RPMI8226 (cell line): ENCODE measurements around the gene AAK1.
A peak's percentile ranks its signal among the peaks of the same experiment; 100 is the strongest.
"Not testable (repeated sequence)": the region's sequence is repeated elsewhere in the genome, so short reads cannot be mapped to it uniquely, and the experiment has no call there.

Experiments
- DNase-seq: peaks from one replicate; pipeline ENCODE4 v3.0.0-alpha.2; 2015

The AAK1 gene

DNA sequence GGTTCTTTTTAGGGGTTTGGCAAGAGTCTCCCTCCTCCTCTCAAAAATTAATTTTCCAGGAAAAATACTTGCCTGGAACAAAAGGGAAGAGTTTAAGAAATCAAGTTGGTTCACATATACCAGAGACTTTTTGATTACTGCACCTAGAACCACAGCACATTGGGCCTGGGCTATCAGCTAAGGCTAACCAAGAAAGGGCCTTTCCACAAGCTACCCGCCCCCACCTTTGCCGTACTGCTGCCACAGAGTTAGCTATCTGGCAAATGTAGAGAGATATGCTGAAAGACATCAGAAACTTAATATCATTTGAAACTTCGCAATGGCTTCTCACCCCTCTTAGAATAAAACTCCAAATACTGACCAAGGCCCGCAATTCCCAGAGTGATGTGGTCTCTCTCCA lies 76.9 kb downstream of the AAK1 start:
- no peak for DNase-seq

DNA sequence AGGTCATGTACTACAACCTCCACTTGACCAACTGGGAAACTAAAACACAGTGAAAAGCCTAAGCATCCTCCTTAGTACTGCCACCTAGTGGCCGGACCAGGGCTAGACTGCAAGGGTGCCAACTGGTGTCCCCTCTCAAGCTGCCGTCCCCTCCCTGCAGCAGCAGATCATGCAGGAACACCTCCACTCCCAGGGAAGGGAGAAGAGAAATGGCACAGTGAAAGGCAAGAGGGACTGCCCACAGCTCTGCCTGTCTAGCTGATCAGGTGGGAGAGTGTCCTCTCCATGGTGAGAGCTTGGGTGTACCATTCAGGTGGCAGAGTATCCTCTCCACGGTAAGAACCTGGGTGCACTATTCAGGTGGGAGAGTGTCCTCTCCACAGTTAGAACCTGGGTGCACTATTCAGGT lies 78.1 kb downstream of the AAK1 start:
- peak; percentile 75 for DNase-seq

DNA sequence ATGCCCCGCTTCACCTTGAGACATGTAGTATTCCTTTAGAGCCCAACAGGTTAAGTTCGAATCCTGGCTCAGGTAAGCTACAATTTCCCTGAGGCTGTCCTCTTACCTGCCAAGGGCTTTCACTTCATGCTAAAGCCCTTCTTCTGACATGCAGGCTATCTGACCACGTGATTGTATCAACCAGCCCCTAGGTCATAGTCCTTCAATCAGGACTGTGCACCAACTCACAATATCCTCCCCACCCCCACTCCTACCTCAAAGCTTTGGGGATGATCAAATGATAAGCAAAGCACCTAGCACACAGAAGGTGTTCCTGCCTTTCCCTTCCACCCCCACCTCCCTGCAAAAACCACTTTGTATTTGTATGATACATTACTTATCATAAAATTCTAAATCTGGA lies 78.9 kb downstream of the AAK1 start:
- no peak for DNase-seq

DNA sequence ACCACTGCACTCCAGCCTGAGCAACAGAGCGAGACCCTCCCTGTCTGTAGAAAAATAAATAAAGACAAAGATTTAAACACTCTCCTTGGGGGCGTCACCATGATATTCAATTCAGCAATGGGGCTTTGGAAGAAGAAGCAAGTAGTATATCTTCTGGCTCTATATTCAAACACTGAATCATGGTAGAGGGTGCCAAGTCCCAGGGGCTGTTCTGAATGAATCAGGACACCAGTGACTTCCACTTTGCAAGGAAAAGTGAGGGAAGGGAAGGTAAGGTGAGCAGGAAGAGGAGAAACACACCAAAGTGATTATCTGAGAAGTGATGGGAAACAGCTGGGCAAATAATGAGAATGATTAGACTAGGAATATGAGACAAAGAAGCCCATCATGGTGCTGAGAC lies 80.5 kb downstream of the AAK1 start:
- DNase-seq: no peak

DNA sequence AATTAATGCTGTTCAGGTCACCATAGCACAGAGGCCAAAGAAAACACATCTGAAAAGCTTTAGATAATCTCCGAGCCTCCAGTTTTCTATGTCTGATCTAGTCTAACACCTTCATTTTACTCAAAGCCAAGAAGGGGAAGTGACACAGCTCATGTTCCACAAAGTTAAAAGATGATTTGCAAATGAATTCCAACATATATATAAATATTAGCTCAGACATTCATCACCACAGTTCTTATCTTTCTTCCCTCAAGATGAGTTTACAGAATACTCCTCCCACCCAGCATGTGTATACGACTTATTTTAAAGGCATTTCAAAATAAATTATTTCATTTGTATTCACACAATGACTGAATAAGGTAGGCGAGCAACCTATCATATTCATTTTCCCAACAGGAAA lies 82.4 kb downstream of the AAK1 start:
- no peak for DNase-seq

DNA sequence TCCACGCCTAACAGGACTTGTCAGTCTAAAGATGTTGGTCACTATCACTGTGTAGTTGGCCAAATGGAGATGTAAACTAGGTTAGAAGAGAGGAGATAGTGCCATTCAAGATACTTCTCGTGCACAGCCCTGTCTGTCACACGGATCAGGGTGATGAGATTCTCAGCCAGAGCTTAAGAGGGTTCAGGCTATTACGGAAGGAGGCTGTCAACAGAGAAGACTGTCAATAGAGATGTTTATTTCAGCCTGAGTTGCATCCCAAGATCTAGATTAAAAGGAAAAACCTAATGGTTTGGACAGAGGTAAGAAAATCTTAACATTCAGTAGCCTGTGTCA lies 83.4 kb downstream of the AAK1 start:
- DNase-seq: no peak

DNA sequence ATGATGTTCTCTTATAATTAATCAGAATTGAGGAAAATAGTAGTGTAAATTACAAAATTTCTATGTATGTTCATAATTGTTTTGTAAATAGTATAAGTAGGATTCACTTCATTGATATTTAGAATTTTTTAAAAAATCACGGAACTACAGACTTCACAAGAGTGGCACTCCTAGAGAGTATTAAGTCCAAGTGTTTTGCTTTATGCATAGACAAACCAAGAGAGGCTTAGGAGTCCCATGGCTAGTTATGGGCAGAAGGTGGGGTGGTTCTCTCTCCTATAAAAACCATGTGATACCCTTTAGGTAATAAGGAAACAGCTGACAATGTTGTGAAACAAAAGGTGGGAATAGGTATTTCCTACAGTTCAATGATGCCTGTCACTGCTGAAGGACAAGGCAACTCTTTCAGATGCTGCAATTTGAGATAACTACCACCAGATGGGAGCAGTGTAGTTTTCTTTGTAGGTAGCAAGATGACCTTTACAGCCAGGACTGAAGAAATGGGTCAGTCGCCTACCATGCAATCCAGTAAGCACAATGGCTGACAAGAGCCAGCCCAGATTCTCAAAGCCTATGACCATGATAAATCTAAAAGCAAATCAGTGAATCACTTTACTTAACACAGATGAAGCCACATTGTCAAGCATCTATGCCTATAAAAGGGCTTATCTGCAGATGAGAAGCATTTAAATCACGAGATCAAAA lies 83.9 kb downstream of the AAK1 start:
- DNase-seq: peak; percentile 44

DNA sequence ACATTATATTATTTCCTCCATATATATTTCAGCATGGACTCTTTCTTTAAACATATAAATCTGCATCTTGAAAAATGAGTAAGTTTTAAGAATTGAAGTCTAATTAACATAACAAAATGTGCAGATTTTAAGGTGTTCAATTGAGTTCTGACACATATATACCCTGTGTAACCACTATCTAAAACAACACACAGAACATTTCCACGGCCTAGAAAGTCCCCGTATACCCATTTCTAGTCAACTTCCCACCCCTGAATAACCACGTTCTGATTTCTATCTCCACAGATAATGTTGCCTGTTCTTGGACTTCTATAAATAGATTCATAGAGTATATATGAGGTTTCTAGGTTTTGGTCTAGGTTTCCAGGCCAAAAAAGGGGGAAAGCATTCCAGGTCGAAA lies 87.5 kb downstream of the AAK1 start:
- no peak for DNase-seq

DNA sequence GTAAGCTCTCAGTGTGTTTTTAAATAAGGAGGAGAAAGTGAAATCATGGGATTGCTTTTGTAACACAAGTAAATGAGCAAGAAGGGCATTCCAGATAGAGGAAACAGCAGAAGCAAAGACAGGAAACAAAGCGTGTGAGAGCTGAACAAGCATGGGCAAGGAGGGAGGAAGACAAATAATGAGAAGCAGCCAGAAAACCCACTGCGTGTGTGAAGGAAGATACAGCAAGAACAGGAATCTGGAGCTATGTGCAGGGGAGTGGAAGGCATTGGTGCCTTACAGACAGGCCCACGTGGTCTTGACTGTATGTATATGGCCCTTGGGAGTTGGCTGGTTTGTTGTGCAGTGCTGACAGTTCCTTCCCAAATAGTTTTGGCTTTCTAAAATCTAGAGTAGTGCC lies 88.6 kb downstream of the AAK1 start:
- DNase-seq: no peak

DNA sequence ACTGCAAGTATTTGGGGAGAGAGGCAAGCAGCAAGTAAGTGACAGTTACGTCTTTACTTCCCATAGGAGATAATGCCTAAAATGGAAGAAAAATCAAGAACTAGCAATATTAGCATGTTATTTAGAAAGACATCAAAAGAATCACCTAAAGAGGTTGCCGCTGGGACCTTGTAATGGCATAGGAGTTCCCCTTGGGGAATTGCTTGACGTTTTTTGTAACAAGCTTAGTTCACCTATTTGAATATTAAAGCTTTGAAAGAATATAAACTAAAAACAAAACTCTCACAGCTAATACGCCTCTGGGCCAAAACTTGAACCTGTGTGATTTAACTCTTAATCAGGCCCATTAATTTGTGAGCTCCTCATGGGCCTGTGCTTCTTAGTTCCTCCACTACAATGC lies 89.0 kb downstream of the AAK1 start:
- no peak for DNase-seq

DNA sequence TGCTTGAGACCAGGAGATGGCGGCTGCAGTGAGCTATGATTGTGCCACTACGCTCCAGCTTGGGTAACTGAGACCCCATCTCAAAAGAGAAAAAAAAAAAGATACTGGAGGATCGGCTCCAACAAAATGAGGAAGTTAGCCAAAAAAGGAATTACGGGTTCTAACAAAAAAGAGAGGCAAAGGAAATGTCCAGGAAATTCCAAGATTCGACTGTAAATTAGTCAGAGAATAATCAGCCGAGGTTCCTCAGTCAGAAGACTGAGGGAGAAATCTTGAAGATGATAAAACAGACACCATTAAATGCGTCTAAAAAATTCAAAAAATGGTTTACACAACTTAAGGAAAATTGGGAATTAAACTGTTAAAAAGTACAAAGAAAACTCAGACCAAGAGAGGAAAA lies 89.5 kb downstream of the AAK1 start:
- no peak for DNase-seq

DNA sequence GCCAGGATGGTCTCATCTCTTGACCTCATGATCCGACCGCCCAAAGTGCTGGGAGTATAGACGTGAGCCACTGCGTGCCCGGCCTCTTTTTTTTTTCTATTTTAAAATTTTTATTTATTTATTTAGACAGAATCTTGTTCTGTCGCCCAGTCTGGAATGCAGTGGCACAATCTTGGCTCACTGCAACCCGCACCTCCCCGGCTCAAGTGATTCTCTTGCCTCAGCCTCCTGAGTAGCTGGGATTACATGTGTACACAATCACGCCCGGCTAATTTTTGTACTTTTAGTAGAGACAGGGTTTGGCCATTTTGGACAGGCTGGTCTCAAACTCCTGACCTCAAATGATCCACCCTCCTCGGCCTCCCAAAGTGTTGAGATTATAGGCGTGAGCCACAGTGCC lies 93.0 kb downstream of the AAK1 start:
- not testable (repeated sequence) for DNase-seq

DNA sequence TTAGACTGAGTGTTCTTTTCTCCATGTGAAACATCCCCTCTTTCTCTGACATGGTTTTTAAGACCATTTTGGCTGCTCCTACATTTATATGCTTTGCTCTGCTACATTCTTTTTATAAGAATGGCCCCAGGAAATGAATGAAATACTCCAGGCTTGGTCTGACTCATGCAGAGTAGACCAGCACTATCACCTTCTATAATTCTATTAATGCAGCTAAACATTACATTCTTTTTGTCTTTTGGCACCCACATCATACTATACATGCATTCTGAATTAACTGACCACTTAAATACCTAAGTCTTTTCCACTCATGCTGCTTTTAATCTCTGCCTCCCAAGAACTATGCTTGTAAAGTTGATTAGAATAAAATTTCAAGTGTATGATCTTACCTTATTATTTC lies 94.1 kb downstream of the AAK1 start:
- DNase-seq: no peak

DNA sequence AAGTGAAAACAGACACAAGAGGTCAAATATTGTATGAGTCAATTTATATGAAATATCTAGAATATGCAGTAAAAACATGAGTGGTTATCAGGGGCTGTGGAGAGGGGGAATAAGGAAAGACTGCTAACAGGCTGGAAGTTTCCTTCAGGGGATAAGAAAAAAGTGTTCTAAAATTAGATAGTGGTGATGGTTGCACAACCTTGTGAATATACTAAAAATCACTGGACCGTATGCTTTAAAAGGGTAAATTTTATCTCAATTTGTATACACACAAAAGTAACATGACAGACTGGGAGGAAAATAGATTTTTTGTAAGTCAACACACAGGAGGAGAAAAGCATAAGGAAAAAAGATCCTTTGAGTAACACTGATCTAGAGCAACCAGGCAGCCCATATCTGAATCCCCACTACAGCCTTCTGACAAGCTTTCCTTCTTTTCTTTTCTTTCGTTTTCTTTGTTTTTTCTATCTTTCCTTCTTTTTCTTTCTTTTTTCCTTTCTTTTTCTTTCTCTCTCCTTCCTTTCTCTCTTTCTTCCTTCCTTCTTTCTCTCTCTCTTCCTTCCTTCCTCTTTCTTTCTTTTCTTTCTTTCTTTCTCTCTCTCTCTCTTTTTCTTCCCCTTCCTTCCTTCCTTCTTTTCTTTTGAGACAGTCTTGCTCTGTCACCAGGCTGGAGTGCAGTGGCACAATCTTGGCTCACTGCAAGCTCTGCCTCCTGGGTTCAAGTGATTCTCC lies 95.4 kb downstream of the AAK1 start:
- no peak for DNase-seq

DNA sequence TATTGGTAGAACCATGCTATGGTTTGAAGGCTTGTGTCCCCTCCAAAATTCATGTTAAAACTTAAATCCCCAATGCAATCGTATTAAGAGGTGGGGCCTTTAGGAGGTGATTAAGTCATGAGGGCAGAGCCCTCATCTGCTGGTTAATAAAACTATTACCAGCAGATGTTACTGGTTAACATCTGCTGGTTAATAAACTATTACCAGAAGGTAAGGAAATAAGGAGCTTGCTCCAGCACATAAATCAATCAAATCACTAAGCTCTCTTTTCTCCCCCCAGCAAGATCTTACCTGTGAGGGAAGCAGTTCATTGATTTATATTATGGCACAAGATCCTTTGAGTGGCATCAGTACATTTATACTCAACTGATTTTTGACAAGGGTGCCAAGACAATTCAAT lies 96.9 kb downstream of the AAK1 start:
- DNase-seq: no peak

DNA sequence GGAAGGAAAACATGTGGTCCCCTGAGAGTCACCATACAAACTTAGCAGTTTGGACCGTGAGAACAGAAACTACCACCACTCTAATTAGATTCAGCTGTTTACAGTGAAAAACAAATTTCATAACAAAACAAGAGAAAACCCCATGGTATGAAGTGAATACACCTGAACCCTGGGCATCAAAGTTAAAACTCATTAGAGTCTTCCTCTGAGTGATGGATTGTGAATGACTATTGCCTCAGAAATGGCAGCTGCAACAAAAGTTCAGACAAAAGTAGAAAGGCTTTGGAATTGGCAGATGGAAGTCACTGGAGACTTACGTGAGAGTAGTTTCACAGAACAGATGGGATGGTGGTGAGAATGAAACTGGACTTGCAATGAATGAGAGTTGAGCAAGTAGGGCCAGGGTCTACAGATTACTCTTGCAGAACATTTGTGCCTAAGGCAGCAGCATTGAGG lies 98.0 kb downstream of the AAK1 start:
- no peak for DNase-seq

DNA sequence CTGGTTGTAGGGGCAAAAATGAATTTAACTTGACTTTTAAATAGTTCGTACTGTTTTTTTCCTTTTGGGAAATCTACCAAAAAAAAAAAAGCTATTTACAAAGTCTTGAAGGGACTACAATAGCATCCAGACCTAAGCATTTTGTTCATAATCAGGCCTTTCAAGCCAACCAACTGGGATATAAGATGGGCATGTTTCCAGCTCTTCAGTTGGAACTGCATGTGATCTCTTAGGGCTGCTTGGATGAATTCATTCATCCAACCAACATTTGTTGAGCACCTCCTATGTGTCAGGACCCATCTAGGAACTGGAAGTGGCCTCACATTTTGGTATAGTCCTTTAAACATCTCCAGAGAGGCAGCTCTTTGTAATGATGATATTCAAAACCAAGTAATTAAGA lies 98.6 kb downstream of the AAK1 start:
- DNase-seq: no peak

DNA sequence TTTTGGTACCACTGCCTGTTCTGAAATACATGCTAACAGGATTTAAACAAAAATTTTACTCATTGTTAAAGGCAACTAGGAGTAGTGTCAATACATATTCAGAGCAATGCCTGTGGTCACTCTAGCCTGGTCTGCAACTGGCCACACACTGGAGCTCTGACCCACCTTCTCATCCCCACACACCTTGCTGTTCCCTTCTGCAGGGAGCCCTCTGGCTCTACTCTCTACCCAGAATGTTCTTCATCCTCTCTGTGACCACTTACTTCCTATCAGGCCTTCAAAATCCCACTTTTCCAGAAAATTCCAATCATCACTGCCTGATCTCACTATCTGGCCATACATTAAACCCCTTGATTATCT lies 104.0 kb downstream of the AAK1 start:
- DNase-seq: no peak

DNA sequence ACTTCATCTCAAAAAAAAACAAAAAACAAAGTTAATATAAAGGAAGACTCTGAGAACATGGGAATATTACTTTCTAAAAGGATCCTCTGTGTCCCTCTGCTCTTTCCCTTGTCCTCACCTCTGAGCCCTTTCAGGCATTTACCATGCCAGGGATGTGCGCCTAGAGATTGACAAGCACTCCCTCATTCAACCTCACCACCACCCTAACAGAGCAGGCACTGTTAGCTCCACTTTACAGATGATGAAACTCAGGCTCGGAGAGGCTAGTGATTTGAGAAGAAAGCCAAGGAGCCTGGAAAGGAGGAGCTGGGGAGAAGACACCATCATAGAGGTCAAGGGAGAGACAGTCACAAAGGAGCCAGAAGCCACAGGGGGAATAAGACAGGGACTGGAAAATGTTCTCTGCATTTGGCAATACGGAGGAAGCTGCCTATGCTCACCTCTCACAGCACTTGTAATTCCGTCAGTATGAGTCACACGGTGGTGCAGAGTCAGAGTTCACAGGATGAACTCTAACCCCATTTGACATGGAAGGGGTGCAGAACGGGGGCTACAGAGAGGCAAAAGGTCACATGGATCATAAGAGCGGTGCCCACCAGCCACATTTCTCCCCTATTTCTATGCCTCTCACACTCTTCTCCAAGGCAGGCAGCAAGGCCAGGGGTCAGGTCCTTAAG lies 104.5 kb downstream of the AAK1 start:
- no peak for DNase-seq

DNA sequence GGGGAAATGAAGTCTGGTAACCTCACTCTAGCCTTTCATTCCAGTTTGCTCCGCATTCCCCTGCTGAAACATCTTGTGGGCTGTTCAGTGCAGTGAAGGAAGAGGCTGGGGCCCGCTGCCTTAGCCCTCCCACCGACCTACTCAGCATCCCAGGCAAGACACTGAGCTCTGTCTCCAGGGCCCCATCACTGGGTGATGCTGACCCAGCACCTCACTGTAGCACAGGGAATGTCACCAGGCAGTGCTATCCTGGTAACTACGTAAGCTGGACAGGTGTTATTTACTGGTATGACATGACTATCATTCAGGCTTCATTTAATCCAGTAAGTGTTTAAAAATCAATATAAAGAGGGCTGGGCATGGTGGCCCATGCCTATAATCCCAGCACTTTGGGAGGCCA lies 105.3 kb downstream of the AAK1 start:
- no peak for DNase-seq

DNA sequence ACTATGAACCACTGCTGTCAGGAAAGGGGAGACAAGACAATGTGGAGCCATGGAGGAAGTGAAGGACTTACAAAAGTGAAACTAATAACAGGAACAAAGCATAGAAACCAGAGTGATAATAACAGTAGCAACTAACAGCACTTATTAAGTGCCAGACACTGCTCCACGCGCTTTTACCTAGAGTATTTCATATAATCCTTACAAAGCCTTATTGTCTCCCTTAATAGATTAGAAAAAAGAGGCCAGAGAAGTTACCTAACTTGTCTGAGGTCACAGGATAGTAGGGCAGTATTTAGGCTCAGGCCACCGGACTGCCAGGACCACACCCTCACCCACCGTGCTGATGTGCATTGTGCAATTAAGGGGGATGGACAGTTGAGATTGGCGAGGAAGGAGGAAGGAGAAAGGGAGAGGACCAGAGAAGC lies 107.7 kb downstream of the AAK1 start:
- DNase-seq: no peak

DNA sequence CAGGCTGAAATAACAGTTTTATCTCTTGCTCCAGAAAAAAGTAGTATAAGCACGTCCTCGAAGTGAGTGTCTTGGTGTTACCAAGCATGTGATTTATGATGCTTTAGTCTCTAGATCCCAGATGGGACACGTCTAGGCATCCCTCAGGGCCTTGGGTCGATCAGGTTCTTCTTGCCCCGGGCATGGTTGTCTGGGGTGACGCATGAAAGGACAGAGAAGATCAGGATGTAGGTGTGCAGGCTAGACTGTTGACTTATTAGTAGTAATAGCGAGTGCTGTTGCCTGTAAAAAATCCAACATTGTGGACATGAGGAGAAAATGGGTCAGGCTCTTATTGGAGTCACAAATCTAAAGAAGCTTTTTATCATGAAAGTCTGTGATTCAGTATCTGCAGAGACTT lies 112.4 kb downstream of the AAK1 start:
- DNase-seq: no peak

DNA sequence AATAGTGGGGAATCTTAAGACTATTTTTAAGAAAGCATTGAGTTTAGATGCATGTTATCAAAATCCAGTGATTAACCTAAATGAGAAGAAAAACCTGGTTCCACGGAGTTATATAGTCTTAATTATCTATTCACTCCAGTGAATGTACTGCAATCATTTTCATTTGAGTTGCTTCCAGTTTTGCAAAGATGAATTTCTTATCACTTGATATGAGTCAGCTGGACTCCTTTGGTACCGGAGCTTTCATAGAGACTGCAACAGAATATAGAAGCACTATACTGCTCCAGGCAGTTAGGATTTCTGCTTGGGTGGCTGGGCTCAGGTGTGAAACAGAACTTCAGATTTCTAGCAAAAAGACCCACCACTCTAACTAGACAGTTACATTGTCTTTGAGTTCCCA lies 114.1 kb downstream of the AAK1 start:
- no peak for DNase-seq

DNA sequence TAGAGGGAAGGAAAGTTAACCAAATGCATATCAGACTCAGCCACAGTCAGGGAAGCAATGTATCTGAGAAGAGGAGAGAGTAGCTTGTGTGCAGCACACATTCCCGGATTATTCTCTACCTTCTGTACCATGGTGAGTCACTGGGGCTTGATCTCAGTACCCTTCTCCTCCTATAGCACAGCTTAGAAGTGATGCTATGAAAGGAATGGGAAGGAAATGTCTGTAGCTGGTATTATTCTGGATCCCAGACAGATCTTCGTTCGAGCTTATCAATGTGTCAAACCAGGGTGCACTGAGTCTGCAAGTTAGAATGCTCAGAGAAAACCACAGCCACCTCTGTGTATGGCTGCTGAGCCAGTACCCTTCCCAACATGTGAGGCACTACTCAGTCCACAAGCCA lies 118.3 kb downstream of the AAK1 start:
- no peak for DNase-seq

DNA sequence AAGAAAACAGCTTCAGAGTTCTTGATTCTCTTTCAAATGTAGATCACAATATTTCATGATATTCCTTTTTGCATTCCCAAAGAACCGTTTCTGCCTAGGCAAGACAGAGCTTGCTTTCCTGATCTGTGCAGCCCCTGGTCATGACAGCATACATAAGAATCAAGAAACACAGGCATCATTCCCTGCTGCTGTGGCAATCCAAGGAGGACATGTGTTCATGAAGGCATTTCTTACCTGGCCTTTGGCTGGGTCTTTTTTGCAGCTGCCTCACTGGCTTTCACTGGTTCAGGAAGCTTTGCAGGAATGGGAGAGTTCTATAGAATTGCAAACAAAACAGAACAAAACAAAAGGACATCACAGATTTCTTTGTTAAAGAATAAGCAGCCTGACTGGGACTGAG lies 118.7 kb downstream of the AAK1 start:
- no peak for DNase-seq
